DOHH2 (cell line): ENCODE results near the gene URB2.
"Not testable (repeated sequence)": the region's sequence is repeated elsewhere in the genome, so short reads cannot be mapped to it uniquely, and the experiment has no call there.

ENCODE experiments used
- H3F3A ChIP-seq: fragments of 200-600 bp; sonication (generic), shearing (Covaris generic); 2 replicates; pipeline ENCODE4 v1.6.0; 2016; ENCODE audit warnings: antibody characterized with exemption, mild to moderate bottlenecking; ENCODE audit not compliant: control insufficient read depth, insufficient read depth
- H3K27ac ChIP-seq: fragments of 200-600 bp; sonication (generic); 2 replicates; pipeline ENCODE4 v1.5.1; 2014; ENCODE audit warnings: low read depth, mild to moderate bottlenecking, low read length, moderate library complexity
- H3K27me3 ChIP-seq: fragments of 200-600 bp; sonication (generic); 2 replicates; pipeline ENCODE4 v1.6.1; 2014; ENCODE audit warnings: mild to moderate bottlenecking, low read length, mixed read lengths; ENCODE audit not compliant: control insufficient read depth
- H3K36me3 ChIP-seq: fragments of 200-600 bp; sonication (generic); 2 replicates; pipeline ENCODE4 v1.6.1; 2014; ENCODE audit warnings: mild to moderate bottlenecking, low read length, moderate library complexity, mixed read lengths; ENCODE audit not compliant: control insufficient read depth
- H3K4me1 ChIP-seq: fragments of 200-600 bp; sonication (generic); 2 replicates; pipeline ENCODE4 v1.6.1; 2014; ENCODE audit warnings: mild to moderate bottlenecking, low read length, mixed read lengths; ENCODE audit not compliant: control insufficient read depth
- H3K4me2 ChIP-seq: fragments of 200-600 bp; sonication (generic); 2 replicates; pipeline ENCODE4 v1.6.0; 2014; ENCODE audit warnings: mild to moderate bottlenecking, low read length, moderate library complexity
- H3K4me3 ChIP-seq: fragments of 200-600 bp; sonication (generic); 2 replicates; pipeline ENCODE4 v1.5.1; 2014; ENCODE audit warnings: mild to moderate bottlenecking, low read length, mixed read lengths
- H3K79me2 ChIP-seq: fragments of 200-600 bp; sonication (generic); 2 replicates; pipeline ENCODE4 v1.6.1; 2014; ENCODE audit warnings: mild to moderate bottlenecking, low read length, mixed read lengths; ENCODE audit not compliant: control insufficient read depth
- H3K9me2 ChIP-seq: fragments of 200-600 bp; sonication (generic); replicated peaks from 2 replicates; pipeline ENCODE4 v1.6.1; 2014; ENCODE audit warnings: mild to moderate bottlenecking, low read length, mixed read lengths; ENCODE audit not compliant: control insufficient read depth
- H3K9me3 ChIP-seq: fragments of 200-600 bp; sonication (generic); 2 replicates; pipeline ENCODE4 v1.6.1; 2014; ENCODE audit warnings: antibody characterized with exemption, low read length, mixed read lengths; ENCODE audit not compliant: control insufficient read depth, insufficient read depth
- H4K20me1 ChIP-seq: fragments of 200-600 bp; sonication (generic); 2 replicates; pipeline ENCODE4 v1.6.0; 2014; ENCODE audit warnings: low read depth, mild to moderate bottlenecking, antibody characterized with exemption, low read length, moderate library complexity; ENCODE audit not compliant: control insufficient read depth, insufficient read depth
- CTCF ChIP-seq: fragments of 200-600 bp; sonication (generic); IDR thresholded peaks from one replicate; pipeline ENCODE4 v1.5.1; 2014; ENCODE audit warnings: antibody characterized with exemption, mild to moderate bottlenecking, low read depth, low read length; ENCODE audit not compliant: poor library complexity, severe bottlenecking
- EZH2phosphoT487 ChIP-seq: fragments of 200-600 bp; sonication (generic); IDR thresholded peaks from 2 replicates; pipeline ENCODE4 v1.6.1; 2017; ENCODE audit warnings: borderline replicate concordance, mild to moderate bottlenecking, antibody characterized with exemption, low read length, moderate library complexity, mixed read lengths

Gene URB2

DNA sequence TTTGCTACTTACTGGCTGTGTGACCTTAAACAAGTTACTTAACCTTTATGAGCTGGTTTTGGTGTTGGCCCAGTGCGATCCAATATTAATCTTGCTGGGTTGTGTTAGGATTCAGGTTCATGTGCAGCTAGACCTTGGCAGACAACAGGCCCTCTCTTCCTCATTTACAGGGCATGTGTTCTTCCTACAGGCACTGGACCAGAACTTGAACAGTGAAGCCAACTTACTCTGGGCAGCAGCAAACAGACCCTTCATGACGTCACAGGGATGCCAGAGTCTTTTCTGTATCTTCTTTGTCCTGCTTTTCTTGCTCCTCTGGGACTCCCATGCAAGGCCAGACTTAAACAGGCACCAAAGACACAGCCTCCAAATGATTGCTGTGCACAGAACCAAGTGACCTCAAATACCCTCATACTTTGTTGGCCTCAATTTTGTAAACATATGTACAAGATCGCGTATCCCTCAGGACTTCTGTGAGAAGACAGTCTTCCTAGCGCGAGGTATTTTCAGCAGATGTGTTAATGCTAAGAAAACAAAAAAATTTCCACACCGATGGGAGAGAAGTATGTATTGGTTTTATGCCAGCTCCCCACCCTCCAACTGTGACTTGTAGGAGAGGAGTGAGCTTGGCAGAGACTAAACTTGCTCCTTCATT is 73.7 kb downstream of the URB2 start:
- Histone ChIP-seq H3K27me3 (no peaks in the 10 kb centered on the region), H3K79me2 (no peaks in the 10 kb centered on the region), H3K9me3 (no peaks in the 10 kb centered on the region), H4K20me1 (no peaks in the 10 kb centered on the region), H3K9me2 (no peaks in the 10 kb centered on the region), H3K27ac (no peak overlapping the region), H3K4me3 (no peak overlapping the region), H3K36me3 (no peaks in the 10 kb centered on the region), H3K4me2 (no peak overlapping the region), H3F3A (no peaks in the 10 kb centered on the region), H3K4me1 (peaks cover 18% of the 10 kb centered on the region)
- no peak for TF ChIP-seq CTCF
- no peak for TF ChIP-seq EZH2phosphoT487

DNA sequence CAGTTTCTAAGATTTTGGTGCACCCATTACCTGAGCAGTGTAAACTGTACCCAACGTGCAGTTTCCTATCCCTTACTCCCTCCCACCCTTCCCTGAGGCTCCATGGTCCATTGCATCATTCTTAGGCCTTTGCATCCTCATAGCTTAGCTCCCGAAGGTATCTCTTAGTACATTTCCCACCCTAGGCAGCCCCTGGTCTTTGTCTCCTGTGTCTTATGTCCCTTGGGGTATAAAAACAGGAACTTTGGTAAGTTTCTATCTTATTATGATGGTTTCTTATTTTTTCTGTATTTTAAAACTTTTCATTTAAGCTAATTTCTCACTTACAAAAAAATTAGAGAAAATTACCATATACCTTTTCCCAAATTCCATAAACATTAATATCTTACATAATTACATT is 78.1 kb downstream of the URB2 start:
- TF ChIP-seq EZH2phosphoT487 (no peak), CTCF (no peak)
- no peak overlapping the region for H3K4me2 ChIP-seq
- no peak overlapping the region for H3K4me3 ChIP-seq
- no peak overlapping the region for H3K27ac ChIP-seq
- H3K9me2 ChIP-seq, result no peaks in the 10 kb centered on the region
- no peaks in the 10 kb centered on the region for H3K4me1 ChIP-seq
- H3K9me3 ChIP-seq, result no peaks in the 10 kb centered on the region
- no peaks in the 10 kb centered on the region for H3F3A ChIP-seq
- peaks cover 3% of the 10 kb centered on the region; the same call in 1 of the 2 replicates for H3K27me3 ChIP-seq
- no peaks in the 10 kb centered on the region for H3K36me3 ChIP-seq
- H3K79me2 ChIP-seq, result no peaks in the 10 kb centered on the region
- no peaks in the 10 kb centered on the region for H4K20me1 ChIP-seq

GRCh38 chr1:229705152-229705551 is 79.1 kb downstream of the URB2 start:
- H3K79me2 ChIP-seq, H3K4me3 ChIP-seq, H3K27me3 ChIP-seq, H3K27ac ChIP-seq, H3K9me2 ChIP-seq, H4K20me1 ChIP-seq, H3K36me3 ChIP-seq, H3K4me1 ChIP-seq, H3K4me2 ChIP-seq, H3F3A ChIP-seq, H3K9me3 ChIP-seq: not testable (repeated sequence)

DNA sequence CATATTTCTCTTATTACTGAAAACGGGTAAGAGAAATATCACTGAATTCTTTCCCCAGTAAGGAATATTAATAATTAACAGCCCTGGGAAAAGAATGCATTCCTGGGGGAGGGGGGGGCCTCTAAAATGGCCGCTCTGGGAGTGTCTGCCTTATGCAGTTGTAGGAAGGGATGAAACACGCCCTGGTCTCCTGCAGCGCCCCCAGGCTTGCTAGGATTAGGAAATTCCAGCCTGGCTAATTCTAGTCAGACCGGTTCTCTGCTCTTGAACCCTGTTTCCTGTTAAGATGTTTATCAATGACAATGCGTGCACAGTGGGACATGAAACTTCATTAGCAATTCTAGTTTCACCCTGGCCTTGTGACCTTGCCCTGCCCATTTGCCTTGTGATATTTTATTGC is 81.1 kb downstream of the URB2 start:
- not testable (repeated sequence) for H3K4me3 ChIP-seq, H3F3A ChIP-seq, H3K4me1 ChIP-seq, H3K27ac ChIP-seq, H3K9me2 ChIP-seq, H3K79me2 ChIP-seq, H3K4me2 ChIP-seq, H3K27me3 ChIP-seq, H4K20me1 ChIP-seq, H3K9me3 ChIP-seq, H3K36me3 ChIP-seq
